H1 (cell line): ENCODE data around the gene H1-8. TPM values are rescaled to one million over a fixed set of nuclear protein-coding genes. Genes with fewer than 3 reads are reported as not detected.

Experiments
- CTCF ChIA-PET: fragments of 300-600 bp; sonication (Branson Sonifier 250); formaldehyde crosslinking; loops from one replicate; lab custom pipeline; 2021; ENCODE audit not compliant: partially characterized antibody; lab: Charles Lee
- POLR2A ChIA-PET: fragments of 300-600 bp; sonication (Branson Sonifier 250); formaldehyde crosslinking; loops from one replicate; lab custom pipeline; 2021; ENCODE audit warnings: inconsistent platforms; ENCODE audit not compliant: partially characterized antibody; lab: Charles Lee
- DNase-seq, 2 experiments: peaks; one replicate each; pipeline versions ENCODE4 v3.0.0 to v3.0.0-alpha.2; 2010 to 2022; ENCODE audit warnings: low spot score in 2 of 2, low read depth in 1 of 2, mixed read lengths in 1 of 2
- FAIRE-seq: peaks from 2 replicates; lab custom pipeline; 2011; peaks lifted over from hg19 to GRCh38; lab: Jason Lieb, UNC
- H2AFZ ChIP-seq: 2 replicates; pipeline ENCODE4 v1.8.1; 2012; ENCODE audit warnings: low read length, inconsistent platforms
- H2AK5ac ChIP-seq: 2 replicates; pipeline ENCODE4 v1.6.1; 2013; ENCODE audit warnings: low read depth, low read length
- H2BK120ac ChIP-seq: replicated peaks from 2 replicates; pipeline ENCODE3; 2013; ENCODE audit warnings: low read depth, low read length, inconsistent platforms
- H2BK12ac ChIP-seq: 2 replicates; pipeline ENCODE4 v1.6.1; 2013; ENCODE audit warnings: low read depth, low read length
- H2BK15ac ChIP-seq: 2 replicates; pipeline ENCODE4 v1.6.1; 2013; ENCODE audit warnings: low read length
- H2BK20ac ChIP-seq: 2 replicates; pipeline ENCODE4 v1.6.1; 2013; ENCODE audit warnings: low read length
- H2BK5ac ChIP-seq: 2 replicates; pipeline ENCODE4 v1.6.1; 2013; ENCODE audit warnings: low read depth, low read length
- H3K14ac ChIP-seq: 2 replicates; pipeline ENCODE4 v1.6.1; 2013; ENCODE audit warnings: inconsistent platforms; ENCODE audit not compliant: insufficient read length
- H3K18ac ChIP-seq: 2 replicates; pipeline ENCODE4 v1.6.1; 2013; ENCODE audit warnings: low read length; ENCODE audit errors: extremely low read depth
- H3K23ac ChIP-seq: 2 replicates; pipeline ENCODE4 v1.6.1; 2013; ENCODE audit warnings: inconsistent platforms; ENCODE audit not compliant: insufficient read length
- H3K23me2 ChIP-seq: 2 replicates; pipeline ENCODE4 v1.6.1; 2013; ENCODE audit warnings: low read depth, low read length
- H3K27ac ChIP-seq: 2 replicates; pipeline ENCODE4 v1.6.1; 2011; ENCODE audit warnings: low read depth, low read length, inconsistent platforms
- H3K27me3 ChIP-seq, 4 experiments: replicated peaks in 1 of 4; 1 replicate in 1 of 4; 2 replicates in 3 of 4; pipeline versions ENCODE4 v1.6.1 to v1.8.1; 2011 to 2013; ENCODE audit warnings: low read length in 3 of 4, mild to moderate bottlenecking in 3 of 4, inconsistent platforms in 2 of 4, mixed read lengths in 2 of 4, moderate library complexity in 1 of 4; ENCODE audit not compliant: control insufficient read depth in 3 of 4, insufficient read depth in 3 of 4; ENCODE audit errors: extremely low read depth in 1 of 4
- H3K36me3 ChIP-seq, 4 experiments: 2 replicates each; pipeline versions ENCODE4 v1.6.1 to v1.8.1; 2011 to 2013; ENCODE audit warnings: mild to moderate bottlenecking in 4 of 4, low read length in 3 of 4, moderate library complexity in 2 of 4, control low read depth in 1 of 4, inconsistent platforms in 1 of 4; ENCODE audit not compliant: insufficient read depth in 4 of 4, control insufficient read depth in 2 of 4
- H3K4ac ChIP-seq: replicated peaks from 2 replicates; pipeline ENCODE3; 2013; ENCODE audit warnings: low read length, low read depth, mixed read lengths, inconsistent platforms; ENCODE audit not compliant: insufficient read length
- H3K4me1 ChIP-seq, 4 experiments: replicated peaks in 1 of 4; 1 replicate in 1 of 4; 2 replicates in 3 of 4; pipeline versions ENCODE4 v1.6.1 to v1.8.1; 2011 to 2013; ENCODE audit warnings: low read length in 3 of 4, inconsistent platforms in 2 of 4, mixed read lengths in 1 of 4; ENCODE audit not compliant: insufficient read depth in 4 of 4, control insufficient read depth in 3 of 4
- H3K4me2 ChIP-seq, 2 experiments: 2 replicates each; pipeline versions ENCODE4 v1.6.1 to v1.8.1; 2011 to 2013; ENCODE audit warnings: low read depth in 2 of 2, low read length in 2 of 2, control low read depth in 1 of 2, inconsistent platforms in 1 of 2, mild to moderate bottlenecking in 1 of 2; ENCODE audit not compliant: insufficient read depth in 1 of 2
- H3K4me3 ChIP-seq, 4 experiments: fragments of 200-600, 300-600 bp in 1 of 4; sonication (generic), shearing (Covaris generic), sonication (Bioruptor Twin) in 1 of 4; 2 replicates each; pipeline versions ENCODE4 v1.5.1 to v1.8.1; 2011 to 2016; ENCODE audit warnings: low read length in 4 of 4, low read depth in 3 of 4, control low read depth in 2 of 4, inconsistent platforms in 2 of 4, mild to moderate bottlenecking in 2 of 4, mixed read lengths in 1 of 4, moderate library complexity in 1 of 4; ENCODE audit not compliant: insufficient read depth in 2 of 4; ENCODE audit errors: extremely low read depth in 1 of 4
- H3K56ac ChIP-seq: replicated peaks from 2 replicates; pipeline ENCODE3; 2013; ENCODE audit warnings: low read depth, mild to moderate bottlenecking, mixed read lengths, low read length, inconsistent platforms; ENCODE audit not compliant: insufficient read length
- H3K79me1 ChIP-seq: 2 replicates; pipeline ENCODE4 v1.6.1; 2013; ENCODE audit warnings: low read depth, low read length, control low read depth
- H3K79me2 ChIP-seq, 2 experiments: 2 replicates each; pipeline versions ENCODE4 v1.6.1 to v1.8.1; 2012 to 2013; ENCODE audit warnings: low read length in 2 of 2, mild to moderate bottlenecking in 2 of 2, inconsistent platforms in 1 of 2; ENCODE audit not compliant: insufficient read depth in 2 of 2, control insufficient read depth in 1 of 2
- H3K9ac ChIP-seq, 4 experiments: replicated peaks in 1 of 4; 1 replicate in 1 of 4; 2 replicates in 3 of 4; pipeline versions ENCODE4 v1.6.1 to v1.8.1; 2011 to 2013; ENCODE audit warnings: low read depth in 3 of 4, low read length in 3 of 4, control low read depth in 2 of 4, mild to moderate bottlenecking in 2 of 4, moderate library complexity in 2 of 4, inconsistent platforms in 1 of 4; ENCODE audit errors: extremely low read depth in 1 of 4
- H3K9me3 ChIP-seq, 2 experiments: 2 replicates each; pipeline versions ENCODE4 v1.6.1 to v1.8.1; 2012 to 2013; ENCODE audit warnings: mild to moderate bottlenecking in 2 of 2, moderate library complexity in 2 of 2, control low read depth in 1 of 2, inconsistent platforms in 1 of 2, low read depth in 1 of 2, low read length in 1 of 2, mixed read lengths in 1 of 2; ENCODE audit not compliant: insufficient read depth in 2 of 2
- H4K20me1 ChIP-seq, 2 experiments: replicated peaks in 1 of 2; 2 replicates each; pipeline versions ENCODE3 to v1.8.1; 2011 to 2013; ENCODE audit warnings: inconsistent platforms in 2 of 2, low read length in 2 of 2, mild to moderate bottlenecking in 1 of 2; ENCODE audit not compliant: insufficient read depth in 2 of 2, control insufficient read depth in 1 of 2
- H4K5ac ChIP-seq: 2 replicates; pipeline ENCODE4 v1.6.1; 2013; ENCODE audit warnings: low read length, low read depth, mixed read lengths, inconsistent platforms; ENCODE audit not compliant: insufficient read length
- H4K8ac ChIP-seq: 2 replicates; pipeline ENCODE4 v1.8.0; 2013; ENCODE audit warnings: mild to moderate bottlenecking, moderate library complexity, low read length, inconsistent platforms; ENCODE audit not compliant: insufficient read depth; ENCODE audit errors: extremely low read depth
- H4K91ac ChIP-seq: replicated peaks from 2 replicates; pipeline ENCODE3; 2013; ENCODE audit warnings: low read length, mixed read lengths, inconsistent platforms; ENCODE audit not compliant: insufficient read length
- ATF2 ChIP-seq: IDR thresholded peaks from 2 replicates; pipeline ENCODE4 v1.6.1; 2012; ENCODE audit warnings: low read length, inconsistent platforms
- BACH1 ChIP-seq: IDR thresholded peaks from 2 replicates; pipeline ENCODE4 v1.6.1; 2012; ENCODE audit warnings: low read length, improper control_type of control experiment
- BCL11A ChIP-seq, 2 experiments: IDR thresholded peaks; one replicate each; pipeline ENCODE4 v1.6.1; 2011; ENCODE audit warnings: low read depth in 2 of 2, low read length in 2 of 2, mild to moderate bottlenecking in 2 of 2
- CBX5 ChIP-seq: fragments of 300-800, 300-1000 bp; sonication (generic); IDR thresholded peaks from 2 replicates; pipeline ENCODE4 v1.7.1; 2016; ENCODE audit warnings: antibody characterized with exemption, low read length, low read depth
- EZH2 ChIP-seq: fragments of 200-600 bp; sonication (generic); IDR thresholded peaks from 2 replicates; pipeline ENCODE4 v1.7.1; 2012; ENCODE audit warnings: low read depth, mild to moderate bottlenecking, moderate library complexity, low read length, inconsistent platforms; ENCODE audit not compliant: severe bottlenecking
- MAFK ChIP-seq: IDR thresholded peaks from 2 replicates; pipeline ENCODE4 v1.6.1; 2012; ENCODE audit warnings: low read depth, mild to moderate bottlenecking, improper control_type of control experiment, low read length
- POLR2A ChIP-seq, 2 experiments: IDR thresholded peaks; 1 replicate in 1 of 2; 2 replicates in 1 of 2; pipeline ENCODE4 v1.6.1; 2011; ENCODE audit warnings: low read depth in 2 of 2, low read length in 2 of 2, mild to moderate bottlenecking in 2 of 2; ENCODE audit errors: control extremely low read depth in 1 of 2
- SIRT6 ChIP-seq: IDR thresholded peaks from one replicate; pipeline ENCODE4 v1.7.1; 2012; ENCODE audit warnings: low read length, inconsistent platforms
- SIX5 ChIP-seq: IDR thresholded peaks from 2 replicates; pipeline ENCODE4 v1.6.1; 2011; ENCODE audit warnings: mild to moderate bottlenecking, low read depth, low read length
- SP2 ChIP-seq: IDR thresholded peaks from 2 replicates; pipeline ENCODE4 v1.6.1; 2012; ENCODE audit warnings: mild to moderate bottlenecking, low read length, inconsistent platforms
- SRF ChIP-seq: IDR thresholded peaks from 2 replicates; pipeline ENCODE4 v1.6.1; 2011; ENCODE audit warnings: mild to moderate bottlenecking, low read depth, low read length, moderate library complexity
- WGBS, 2 experiments: shearing (Covaris generic) in 1 of 2; methylation state at CpG; one replicate each; pipeline versions ENCODE4 v1.1.6 to v1.1.7; 2013 to 2015; ENCODE audit warnings: low lambda C conversion rate in 2 of 2, mixed read lengths in 2 of 2, inconsistent platforms in 1 of 2, low coverage in 1 of 2, missing lambda C conversion rate in 1 of 2; ENCODE audit not compliant: insufficient replicate concordance in 2 of 2, insufficient coverage in 1 of 2, insufficient read length in 1 of 2; ENCODE audit errors: extremely low coverage in 1 of 2, missing lambda C conversion rate in 1 of 2; 5-methylcytosine and 5-hydroxymethylcytosine counted together
- polyA plus RNA-seq, 7 experiments: library from polyadenylated mRNA; depleted of rRNA in 3 of 7; stranded (reverse) in 5 of 7; unstranded in 2 of 7; fragments of >200 nt in 5 of 7; fragments of 200-250 nt in 2 of 7; gene quantifications; 1 replicate in 5 of 7; 2 replicates in 1 of 7; 4 replicates in 1 of 7; pipeline versions ENCODE4 v1.2.1 to v1.2.3, GENCODE V29; 2011 to 2013; ENCODE audit warnings: missing spikeins in 2 of 7, mixed read lengths in 2 of 7
- total RNA-seq: library from RNA; stranded (reverse); fragmentation: NEBNext Ultra II Directional; extraction: Animal tissue kit (Norgen Biotek cat#: 25700); gene quantifications from 2 replicates; pipeline ENCODE4 v1.2.1, GENCODE V29; 2021
- TF ChIP-seq, protein P1 (sequence below): IDR thresholded peaks from 2 replicates; pipeline ENCODE4 v1.6.1; 2012; ENCODE audit warnings: inconsistent platforms

Gene H1-8
- total and polyA plus RNA-seq, 2 of the 8 experiments (the other 6 are each of a cell fraction or from before 2014, with no cell fraction given), result not detected

GRCh38 chr3:129504471-129505100, 38.4 kb upstream of the H1-8 start:
- Histone ChIP-seq H3K4me3 (no peak overlapping the region), H3K14ac (no peak overlapping the region), H3K9me3 (no peaks in the 10 kb centered on the region), H3K23me2 (no peaks in the 10 kb centered on the region), H2BK12ac (no peak overlapping the region), H3K27me3 (no peaks in the 10 kb centered on the region), H3K36me3 (peaks cover 3 to 23% (median 11%) of the 10 kb centered on the region in 4 experiments; a peak in 6 of 8 replicates), H2BK120ac (no peak overlapping the region), H3K4me2 (no peak overlapping the region), H3K23ac (no peak overlapping the region), H4K8ac (no peak overlapping the region), H4K20me1 (peaks cover 0 to 5% of the 10 kb centered on the region in 2 experiments), H4K91ac (no peak overlapping the region), H2AK5ac (no peak overlapping the region), H2BK5ac (no peak overlapping the region), H3K56ac (no peak overlapping the region), H2AFZ (no peak overlapping the region), H3K18ac (no peak overlapping the region), H4K5ac (no peak overlapping the region), H2BK20ac (no peak overlapping the region), H3K4ac (no peak overlapping the region), H3K27ac (no peak overlapping the region), H3K79me1 (no peaks in the 10 kb centered on the region), H2BK15ac (no peak overlapping the region), H3K79me2 (no peaks in the 10 kb centered on the region), H3K9ac (no peak overlapping the region), H3K4me1 (no peaks in the 10 kb centered on the region)
- ChIA-PET CTCF (interaction anchor here (5.7 kb wide), 1 partner anchor 13 kb away, joined by 41 read pairs; no protein-coding TSS in a partner anchor), POLR2A (interaction anchor here (1.7 kb wide), 1 partner anchor 22 kb away, joined by 5 read pairs; no protein-coding TSS in a partner anchor)
- no peak for DNase-seq
- 82% methylated on average over 5 of the region's 5 CpGs; no CpG with 5 or more reads in 1 of the 2 experiments for WGBS, 2 experiments
- no peak for FAIRE-seq
- TF ChIP-seq, protein P1, sequence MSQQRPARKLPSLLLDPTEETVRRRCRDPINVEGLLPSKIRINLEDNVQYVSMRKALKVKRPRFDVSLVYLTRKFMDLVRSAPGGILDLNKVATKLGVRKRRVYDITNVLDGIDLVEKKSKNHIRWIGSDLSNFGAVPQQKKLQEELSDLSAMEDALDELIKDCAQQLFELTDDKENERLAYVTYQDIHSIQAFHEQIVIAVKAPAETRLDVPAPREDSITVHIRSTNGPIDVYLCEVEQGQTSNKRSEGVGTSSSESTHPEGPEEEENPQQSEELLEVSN, result no peak
- no peak for TF ChIP-seq SRF
- no peak for TF ChIP-seq SIX5
- no peak for TF ChIP-seq POLR2A (IDR thresholded peaks at IDR 0.05; ENCODE audit: control extremely low read depth in 1 of 2, low read depth in 2 of 2, low read length in 2 of 2)
- TF ChIP-seq EZH2, result no peak
- TF ChIP-seq BCL11A (IDR thresholded peaks at IDR 0.05; ENCODE audit: low read depth in 2 of 2, low read length in 2 of 2), result no peak
- no peak for TF ChIP-seq BACH1
- no peak for TF ChIP-seq ATF2
- no peak for TF ChIP-seq CBX5
- TF ChIP-seq SP2, result no peak
- TF ChIP-seq MAFK, result no peak
- TF ChIP-seq SIRT6, result no peak
